WI38 (cell line): ENCODE data around the gene CALML3.

Source experiments
- H3K4me3 ChIP-seq: 2 replicates; pipeline ENCODE4 v1.5.1; 2011; ENCODE audit warnings: low read depth, mild to moderate bottlenecking, control low read depth, low read length
- TF ChIP-seq, protein P1 (sequence below): IDR thresholded peaks from 2 replicates; pipeline ENCODE4 v1.5.1; 2012; ENCODE audit warnings: low read depth, mild to moderate bottlenecking, control low read depth, low read length

The CALML3 gene

GRCh38 chr10:5545778-5546710 is 21.3 kb downstream of the CALML3 start:
- no peak overlapping the region for H3K4me3 ChIP-seq
- TF ChIP-seq, protein P1, sequence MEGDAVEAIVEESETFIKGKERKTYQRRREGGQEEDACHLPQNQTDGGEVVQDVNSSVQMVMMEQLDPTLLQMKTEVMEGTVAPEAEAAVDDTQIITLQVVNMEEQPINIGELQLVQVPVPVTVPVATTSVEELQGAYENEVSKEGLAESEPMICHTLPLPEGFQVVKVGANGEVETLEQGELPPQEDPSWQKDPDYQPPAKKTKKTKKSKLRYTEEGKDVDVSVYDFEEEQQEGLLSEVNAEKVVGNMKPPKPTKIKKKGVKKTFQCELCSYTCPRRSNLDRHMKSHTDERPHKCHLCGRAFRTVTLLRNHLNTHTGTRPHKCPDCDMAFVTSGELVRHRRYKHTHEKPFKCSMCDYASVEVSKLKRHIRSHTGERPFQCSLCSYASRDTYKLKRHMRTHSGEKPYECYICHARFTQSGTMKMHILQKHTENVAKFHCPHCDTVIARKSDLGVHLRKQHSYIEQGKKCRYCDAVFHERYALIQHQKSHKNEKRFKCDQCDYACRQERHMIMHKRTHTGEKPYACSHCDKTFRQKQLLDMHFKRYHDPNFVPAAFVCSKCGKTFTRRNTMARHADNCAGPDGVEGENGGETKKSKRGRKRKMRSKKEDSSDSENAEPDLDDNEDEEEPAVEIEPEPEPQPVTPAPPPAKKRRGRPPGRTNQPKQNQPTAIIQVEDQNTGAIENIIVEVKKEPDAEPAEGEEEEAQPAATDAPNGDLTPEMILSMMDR = no peak

- no peak overlapping the region for H3K4me3 ChIP-seq
- TF ChIP-seq, protein P1 = no peak
Measured at GRCh38 chr10:5546891-5547680, 22.3 kb downstream of the CALML3 start.

GRCh38 chr10:5547681-5547930 is 22.8 kb downstream of the CALML3 start:
- peak overlapping the region; percentile 11; the same call in 1 of the 2 replicates for H3K4me3 ChIP-seq
- TF ChIP-seq, protein P1 = no peak

DNA sequence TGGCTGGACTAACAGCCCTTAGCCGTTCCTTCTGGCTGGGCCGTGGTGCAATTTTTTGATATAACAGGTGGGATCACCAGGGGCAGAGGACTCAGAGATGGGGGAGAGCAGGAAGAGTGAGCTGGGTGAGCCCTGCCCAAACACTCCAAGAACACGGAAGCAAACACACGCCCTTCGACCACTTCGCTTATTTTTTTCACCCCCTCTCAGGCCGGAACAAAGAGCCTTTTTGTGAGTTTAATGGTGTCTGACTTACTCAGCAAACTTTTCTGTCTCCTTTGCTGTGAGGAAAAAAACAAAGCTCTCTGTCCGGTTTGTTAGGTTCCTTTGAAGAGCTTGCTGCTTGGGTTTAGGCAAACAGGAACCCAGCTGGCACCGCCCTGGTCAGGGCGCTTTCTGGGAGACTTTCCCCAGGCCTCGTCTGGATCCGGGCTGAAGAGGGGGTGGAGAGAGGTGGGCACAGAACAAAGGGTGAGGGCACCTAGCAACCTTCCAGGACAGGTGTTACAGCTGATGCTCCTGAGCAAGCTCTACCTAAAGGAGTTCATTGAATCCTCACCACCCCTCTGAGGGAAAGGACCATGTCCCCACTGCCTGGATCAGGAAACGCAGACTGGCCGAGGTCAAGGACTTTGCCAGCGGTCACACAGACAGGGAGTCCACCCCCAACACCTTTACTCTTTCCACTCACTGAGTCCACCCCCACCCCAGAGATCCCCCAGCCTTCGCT is 23.3 kb downstream of the CALML3 start:
- H3K4me3 ChIP-seq = peak overlapping the region; percentile 11; the same call in 1 of the 2 replicates
- TF ChIP-seq, protein P1 = no peak

DNA sequence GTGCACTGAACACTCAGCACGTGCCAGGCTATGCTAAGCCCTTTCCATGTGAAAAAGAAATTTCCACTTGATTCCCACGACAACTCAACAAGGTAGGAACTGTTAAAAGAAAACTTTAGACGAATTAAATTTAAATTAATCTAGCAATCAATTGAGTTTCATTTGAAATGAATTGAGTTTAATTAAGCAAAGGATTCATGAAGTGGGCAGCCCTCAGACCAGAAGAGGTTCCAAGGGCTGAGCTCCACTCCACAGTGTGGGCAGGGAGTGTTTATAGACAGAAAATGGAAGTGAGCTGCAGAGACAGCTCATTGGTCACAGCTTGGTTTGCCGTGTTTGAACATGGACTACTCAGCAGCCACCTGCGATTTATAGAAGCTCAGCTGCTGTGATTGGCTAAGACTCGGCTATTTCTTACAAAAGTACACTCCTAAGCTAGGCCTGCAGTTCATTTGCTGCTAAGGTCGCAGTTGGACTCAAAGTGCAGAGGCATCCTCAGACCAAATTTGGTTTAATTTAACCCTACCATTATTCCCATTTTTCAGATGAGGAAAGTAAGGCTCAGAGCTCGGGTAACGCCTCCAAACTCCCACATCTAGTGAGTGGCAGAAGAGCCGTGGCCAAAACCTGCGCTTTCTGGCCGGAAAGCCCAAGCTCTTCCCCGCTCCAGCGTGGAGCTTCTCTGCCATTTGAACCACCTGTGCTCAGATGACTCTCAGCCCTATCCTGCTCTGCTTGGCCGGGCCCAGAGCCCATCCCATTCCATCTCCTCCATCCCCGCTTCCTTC is 24.9 kb downstream of the CALML3 start:
- no peak overlapping the region for H3K4me3 ChIP-seq
- TF ChIP-seq, protein P1 = no peak

DNA sequence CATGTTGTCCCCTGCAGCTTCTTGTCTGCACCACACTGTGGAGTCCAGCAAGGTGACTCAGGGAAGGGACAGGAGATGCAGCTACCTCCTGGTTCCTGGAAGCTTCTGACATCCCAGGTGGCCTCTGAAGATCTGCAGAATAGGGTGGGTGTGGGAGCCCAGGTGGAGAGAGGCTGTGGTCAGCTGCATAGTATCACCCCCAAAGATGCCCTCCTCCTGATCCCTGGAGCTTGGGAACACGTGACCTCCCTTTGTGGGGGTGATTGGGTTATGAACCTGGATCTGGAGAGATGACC is 25.4 kb downstream of the CALML3 start:
- H3K4me3 ChIP-seq = no peak overlapping the region
- TF ChIP-seq, protein P1 = no peak
